OCI-LY3 (cell line): Measurements from ENCODE around the gene AGBL1.

Experiments used
- H2AFZ ChIP-seq: fragments of 200-600, 300-600 bp; shearing (Covaris generic); 2 replicates; pipeline ENCODE4 v1.6.0; 2014; ENCODE audit warnings: antibody characterized with exemption, low read depth, low read length
- H3K27ac ChIP-seq: fragments of 200-600, 300-600 bp; sonication (generic); 2 replicates; pipeline ENCODE4 v1.5.1; 2014; ENCODE audit warnings: mild to moderate bottlenecking, low read length, moderate library complexity, mixed read lengths
- H3K27me3 ChIP-seq: fragments of 200-600, 300-600 bp; sonication (generic); 2 replicates; pipeline ENCODE4 v1.6.1; 2014; ENCODE audit warnings: low read depth, low read length, mixed read lengths
- H3K36me3 ChIP-seq: fragments of 200-600, 300-600 bp; sonication (generic); replicated peaks from 2 replicates; pipeline ENCODE3; 2014; ENCODE audit warnings: low read depth, low read length, mixed read lengths
- H3K4me1 ChIP-seq: fragments of 300-600, 200-600 bp; sonication (generic); 2 replicates; pipeline ENCODE4 v1.6.1; 2014; ENCODE audit warnings: low read length, mixed read lengths
- H3K4me2 ChIP-seq: fragments of 200-600, 300-600 bp; sonication (generic); 2 replicates; pipeline ENCODE4 v1.6.1; 2014; ENCODE audit warnings: low read length, mixed read lengths
- H3K4me3 ChIP-seq: fragments of 300-600, 200-600 bp; sonication (generic); 2 replicates; pipeline ENCODE4 v1.5.1; 2014; ENCODE audit warnings: antibody characterized with exemption, mild to moderate bottlenecking, low read length, moderate library complexity
- H3K79me2 ChIP-seq: fragments of 300-600, 200-600 bp; shearing (Covaris generic); 2 replicates; pipeline ENCODE4 v1.6.1; 2014; ENCODE audit warnings: mild to moderate bottlenecking, low read length, mixed read lengths
- H3K9ac ChIP-seq: fragments of 300-600, 200-600 bp; shearing (Covaris generic); 2 replicates; pipeline ENCODE4 v1.6.0; 2014; ENCODE audit warnings: mild to moderate bottlenecking, low read length, moderate library complexity
- H3K9me3 ChIP-seq: fragments of 200-600, 300-600 bp; shearing (Covaris generic); 2 replicates; pipeline ENCODE4 v1.6.1; 2014; ENCODE audit warnings: low read length, mixed read lengths; ENCODE audit not compliant: insufficient read depth
- H4K20me1 ChIP-seq: fragments of 200-600, 300-600 bp; sonication (generic); 2 replicates; pipeline ENCODE4 v1.6.1; 2016; ENCODE audit warnings: low read length, mixed read lengths; ENCODE audit not compliant: insufficient read depth
- CTCF ChIP-seq: fragments of 200-600, 300-600 bp; sonication (generic); IDR thresholded peaks from 2 replicates; pipeline ENCODE4 v1.5.1; 2014; ENCODE audit warnings: antibody characterized with exemption, low read length, low read depth
- EZH2phosphoT487 ChIP-seq: fragments of 200-600 bp; shearing (Covaris generic); IDR thresholded peaks from 2 replicates; pipeline ENCODE4 v1.6.1; 2018; ENCODE audit warnings: antibody characterized with exemption, mixed run types, low read depth

Gene AGBL1

DNA sequence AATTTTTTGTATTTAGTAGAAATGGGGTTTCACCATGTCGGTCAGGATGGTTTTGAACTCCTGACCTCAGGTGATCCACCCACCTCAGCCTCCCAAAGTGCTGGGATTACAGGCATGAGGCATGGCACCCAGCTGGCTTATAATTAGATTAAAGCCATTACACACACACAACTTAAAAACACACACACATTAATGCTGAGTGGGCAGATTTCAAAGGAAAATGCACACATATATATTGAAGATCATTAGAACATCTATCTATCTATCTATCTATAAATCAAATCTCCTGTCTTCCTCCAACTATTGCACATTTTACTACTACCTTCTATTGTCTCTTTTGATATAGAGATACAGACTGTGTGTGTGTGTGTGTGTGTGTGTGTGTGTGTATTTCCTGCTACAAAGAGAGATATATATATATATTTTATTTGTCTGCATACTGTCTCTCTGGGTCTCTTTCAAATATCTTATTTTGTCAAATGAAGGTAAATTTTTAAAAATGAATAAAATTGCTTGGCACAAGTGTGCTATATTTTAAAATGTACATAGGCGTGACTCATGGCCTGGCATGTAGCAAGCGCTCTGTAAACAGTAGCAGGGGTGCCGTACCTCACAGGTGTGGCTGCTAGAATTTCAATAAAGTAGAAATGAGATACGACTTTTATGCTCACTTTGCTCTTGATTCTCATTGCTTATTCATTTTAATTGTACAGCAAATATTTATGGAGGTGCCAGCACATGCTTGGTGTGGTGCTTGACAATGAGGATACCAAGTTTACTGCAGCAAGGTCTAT lies 655.8 kb downstream of the AGBL1 start:
- TF ChIP-seq EZH2phosphoT487 (no peak), CTCF (no peak)

DNA sequence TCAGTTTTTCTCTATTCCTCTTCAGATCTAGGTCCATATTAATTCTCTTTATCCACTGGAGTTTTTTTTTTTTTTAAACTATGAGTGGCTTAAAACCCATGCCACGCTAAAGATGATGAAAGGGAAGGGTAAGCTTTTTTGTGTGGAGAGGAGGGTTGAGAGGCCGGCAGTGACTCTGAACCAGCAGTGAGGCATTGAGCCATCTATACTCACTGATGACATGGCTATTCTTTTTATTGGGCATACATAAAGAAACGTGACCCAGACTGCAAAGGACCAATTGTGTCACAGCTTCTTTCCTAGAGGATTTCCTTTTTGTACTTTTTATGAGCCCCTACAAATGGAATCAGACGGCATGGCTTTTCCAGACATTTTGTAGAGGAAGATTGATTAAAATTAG lies 662.2 kb downstream of the AGBL1 start:
- Histone ChIP-seq H3K4me2 (no peak overlapping the region), H3K36me3 (no peaks in the 10 kb centered on the region), H3K27ac (no peak overlapping the region), H3K9ac (no peak overlapping the region), H3K4me3 (no peak overlapping the region), H3K79me2 (no peaks in the 10 kb centered on the region), H3K4me1 (no peaks in the 10 kb centered on the region), H3K9me3 (no peaks in the 10 kb centered on the region), H4K20me1 (no peaks in the 10 kb centered on the region), H3K27me3 (peaks cover 7% of the 10 kb centered on the region; the same call in 1 of the 2 replicates), H2AFZ (no peak overlapping the region)
- TF ChIP-seq EZH2phosphoT487 (no peak), CTCF (no peak)

More for the DNA sequence above, 655.8 kb downstream of the AGBL1 start:
- Histone ChIP-seq H4K20me1 (no peaks in the 10 kb centered on the region), H3K27me3 (peaks cover 2% of the 10 kb centered on the region; the same call in 1 of the 2 replicates), H3K4me3 (no peak overlapping the region), H3K27ac (no peak overlapping the region), H2AFZ (no peak overlapping the region), H3K36me3 (no peaks in the 10 kb centered on the region), H3K4me2 (no peak overlapping the region), H3K79me2 (no peaks in the 10 kb centered on the region), H3K9me3 (no peaks in the 10 kb centered on the region), H3K4me1 (no peaks in the 10 kb centered on the region), H3K9ac (no peak overlapping the region)

- H4K20me1 ChIP-seq: no peaks in the 10 kb centered on the region
- TF ChIP-seq CTCF: peak; percentile 79
- TF ChIP-seq EZH2phosphoT487: no peak
- H3K27ac ChIP-seq: no peak overlapping the region
- no peak overlapping the region for H3K4me2 ChIP-seq
- H3K4me3 ChIP-seq: no peak overlapping the region
- H3K36me3 ChIP-seq: no peaks in the 10 kb centered on the region
- no peaks in the 10 kb centered on the region for H3K9me3 ChIP-seq
- peaks cover 7% of the 10 kb centered on the region; the same call in 1 of the 2 replicates for H3K27me3 ChIP-seq
- H3K79me2 ChIP-seq: no peaks in the 10 kb centered on the region
- H3K9ac ChIP-seq: no peak overlapping the region
- H2AFZ ChIP-seq: no peak overlapping the region
- H3K4me1 ChIP-seq: no peaks in the 10 kb centered on the region
Measured at GRCh38 chr15:86743283-86743903, 663.7 kb downstream of the AGBL1 start.

GRCh38 chr15:86744198-86744780 lies 664.6 kb downstream of the AGBL1 start:
- no peaks in the 10 kb centered on the region for H3K9me3 ChIP-seq
- no peak overlapping the region for H2AFZ ChIP-seq
- TF ChIP-seq EZH2phosphoT487 (no peak), CTCF (no peak)
- H3K9ac ChIP-seq: no peak overlapping the region
- no peak overlapping the region for H3K27ac ChIP-seq
- H3K4me1 ChIP-seq: no peaks in the 10 kb centered on the region
- no peak overlapping the region for H3K4me2 ChIP-seq
- no peaks in the 10 kb centered on the region for H3K79me2 ChIP-seq
- H4K20me1 ChIP-seq: no peaks in the 10 kb centered on the region
- H3K27me3 ChIP-seq: peaks cover 7% of the 10 kb centered on the region; the same call in 1 of the 2 replicates
- H3K4me3 ChIP-seq: no peak overlapping the region
- no peaks in the 10 kb centered on the region for H3K36me3 ChIP-seq
